WERI-Rb-1 (cell line): ENCODE results near the gene GLRX5.

Source experiments
- DNase-seq: peaks from one replicate; pipeline ENCODE4 v3.0.0-alpha.2; 2020
- H3K27ac ChIP-seq: fragments of 250-450 bp; sonication (Bioruptor Pico); 2 replicates; pipeline ENCODE4 v1.5.1; 2020; ENCODE audit warnings: mild to moderate bottlenecking, moderate library complexity
- H3K27me3 ChIP-seq: fragments of 250-450 bp; sonication (Bioruptor Pico); 2 replicates; pipeline ENCODE4 v1.5.1; 2021; ENCODE audit warnings: mild to moderate bottlenecking, low read depth, moderate library complexity; ENCODE audit not compliant: insufficient read depth, severe bottlenecking
- H3K36me3 ChIP-seq: fragments of 250-450 bp; sonication (Bioruptor Pico); 2 replicates; pipeline ENCODE4 v1.5.1; 2020; ENCODE audit warnings: mild to moderate bottlenecking, moderate library complexity
- H3K4me3 ChIP-seq: 2 replicates; pipeline ENCODE4 v1.5.1; 2011; ENCODE audit warnings: low read depth, mild to moderate bottlenecking, control low read depth, low read length
- H3K9me3 ChIP-seq: fragments of 250-450 bp; sonication (Bioruptor Pico); 2 replicates; pipeline ENCODE4 v1.5.1; 2021; ENCODE audit warnings: mild to moderate bottlenecking, moderate library complexity; ENCODE audit not compliant: severe bottlenecking
- TF ChIP-seq, protein P1 (sequence below): IDR thresholded peaks from 2 replicates; pipeline ENCODE4 v1.5.1; 2011; ENCODE audit warnings: low read depth, mild to moderate bottlenecking, control low read depth, inconsistent platforms, low read length

The GLRX5 gene

DNA sequence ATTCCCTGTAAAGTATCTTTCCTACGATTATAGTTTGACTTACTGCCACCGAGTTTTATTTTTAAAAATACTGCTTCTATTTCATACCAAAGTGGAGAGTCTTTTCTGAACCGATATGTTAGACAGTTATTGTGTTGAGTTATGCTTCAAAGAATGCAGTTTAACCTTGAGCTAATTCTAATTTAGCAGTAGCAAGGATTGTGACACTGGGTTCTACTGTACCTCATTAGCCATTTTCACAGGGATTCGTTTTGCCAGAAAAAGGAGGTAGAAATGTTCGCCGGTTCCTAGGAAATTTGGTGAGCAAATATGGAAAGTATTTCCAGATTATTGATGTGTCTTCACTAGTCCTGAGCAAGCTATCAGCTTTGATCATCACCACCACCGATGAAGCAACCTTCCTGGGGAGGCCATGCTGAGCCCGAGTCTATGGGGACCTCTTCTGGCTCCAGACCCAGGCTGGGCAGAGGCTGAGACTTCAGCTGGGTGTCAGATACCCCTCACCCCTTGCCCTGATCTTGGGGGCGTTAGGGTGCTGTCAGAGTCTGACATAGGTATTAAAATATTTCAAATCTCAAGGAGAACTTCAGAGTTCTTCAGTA, 13.6 kb downstream of the GLRX5 start:
- no peaks in the 10 kb centered on the region for H3K27me3 ChIP-seq
- no peak overlapping the region for H3K27ac ChIP-seq
- DNase-seq, result no peak
- peaks cover 7% of the 10 kb centered on the region for H3K36me3 ChIP-seq
- no peaks in the 10 kb centered on the region for H3K9me3 ChIP-seq
- TF ChIP-seq, protein P1, sequence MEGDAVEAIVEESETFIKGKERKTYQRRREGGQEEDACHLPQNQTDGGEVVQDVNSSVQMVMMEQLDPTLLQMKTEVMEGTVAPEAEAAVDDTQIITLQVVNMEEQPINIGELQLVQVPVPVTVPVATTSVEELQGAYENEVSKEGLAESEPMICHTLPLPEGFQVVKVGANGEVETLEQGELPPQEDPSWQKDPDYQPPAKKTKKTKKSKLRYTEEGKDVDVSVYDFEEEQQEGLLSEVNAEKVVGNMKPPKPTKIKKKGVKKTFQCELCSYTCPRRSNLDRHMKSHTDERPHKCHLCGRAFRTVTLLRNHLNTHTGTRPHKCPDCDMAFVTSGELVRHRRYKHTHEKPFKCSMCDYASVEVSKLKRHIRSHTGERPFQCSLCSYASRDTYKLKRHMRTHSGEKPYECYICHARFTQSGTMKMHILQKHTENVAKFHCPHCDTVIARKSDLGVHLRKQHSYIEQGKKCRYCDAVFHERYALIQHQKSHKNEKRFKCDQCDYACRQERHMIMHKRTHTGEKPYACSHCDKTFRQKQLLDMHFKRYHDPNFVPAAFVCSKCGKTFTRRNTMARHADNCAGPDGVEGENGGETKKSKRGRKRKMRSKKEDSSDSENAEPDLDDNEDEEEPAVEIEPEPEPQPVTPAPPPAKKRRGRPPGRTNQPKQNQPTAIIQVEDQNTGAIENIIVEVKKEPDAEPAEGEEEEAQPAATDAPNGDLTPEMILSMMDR, result no peak
- H3K4me3 ChIP-seq, result no peak overlapping the region

DNA sequence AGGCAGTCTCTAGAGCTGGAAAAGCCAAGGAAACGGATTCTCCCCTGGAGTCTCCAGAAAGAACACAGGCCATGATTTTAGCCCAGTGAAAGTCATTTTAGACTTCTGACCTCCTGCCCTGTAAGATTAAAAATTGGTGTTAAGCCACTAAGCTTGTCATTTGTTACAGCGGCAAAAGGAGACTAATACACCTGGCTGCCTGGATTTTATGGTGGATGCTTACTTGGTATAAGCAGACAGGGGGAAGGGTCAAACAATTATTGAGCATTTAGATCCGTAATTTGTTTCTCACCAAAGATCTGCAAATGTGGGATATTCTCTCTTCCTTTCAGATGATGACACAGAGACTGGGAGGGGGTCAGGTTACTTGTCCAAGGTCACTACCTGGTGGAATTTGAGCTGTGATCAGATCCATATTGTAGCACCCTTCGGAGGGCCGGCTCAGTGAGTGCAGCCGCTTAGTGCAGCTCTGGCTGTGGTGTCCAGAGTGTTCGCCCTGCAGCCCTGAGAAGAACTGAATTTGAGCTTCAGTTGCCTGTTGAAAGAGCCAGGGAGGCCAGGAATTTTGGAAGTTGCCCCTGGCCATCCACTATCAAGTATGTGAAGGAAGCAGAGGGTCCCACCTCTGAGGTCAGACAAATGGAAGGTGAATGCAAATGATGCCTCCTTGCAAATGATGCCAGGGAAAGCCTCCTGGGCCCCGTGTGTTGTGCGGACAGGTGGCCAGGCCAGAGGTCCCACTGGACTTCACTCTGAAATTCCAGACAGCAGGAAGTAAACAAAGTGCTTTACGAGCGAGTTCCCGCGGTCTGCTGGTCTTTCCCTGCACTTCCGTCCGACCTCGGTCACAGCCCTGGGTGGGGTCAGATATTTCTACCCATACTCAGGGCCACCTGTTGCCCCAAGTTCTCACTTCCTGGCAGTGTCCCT, 15.1 kb downstream of the GLRX5 start:
- Histone ChIP-seq H3K9me3 (no peaks in the 10 kb centered on the region), H3K27ac (no peak overlapping the region), H3K4me3 (no peak overlapping the region), H3K27me3 (no peaks in the 10 kb centered on the region), H3K36me3 (no peaks in the 10 kb centered on the region; the same call in 1 of the 2 replicates)
- no peak for DNase-seq
- TF ChIP-seq, protein P1, result no peak

DNA sequence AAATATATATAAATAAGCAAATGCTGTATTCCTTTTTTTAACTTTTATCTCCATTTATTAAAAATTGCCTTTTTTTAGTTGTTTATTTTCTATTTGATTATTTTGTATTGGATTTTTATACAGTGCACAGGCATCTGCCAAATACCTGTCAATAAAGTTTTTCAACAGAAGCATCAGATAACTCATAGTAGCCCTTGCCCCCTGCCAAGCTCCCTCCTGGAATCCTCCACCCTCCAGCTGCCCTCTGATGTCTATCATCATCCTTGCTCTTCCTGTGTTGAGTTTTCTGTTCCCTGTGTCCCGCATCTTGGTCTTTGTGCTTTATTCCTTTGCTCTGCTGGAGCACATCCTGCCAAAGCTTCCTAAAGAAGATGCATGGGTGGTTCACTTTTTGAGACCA, 16.6 kb downstream of the GLRX5 start:
- H3K4me3 ChIP-seq, result no peak overlapping the region
- H3K27ac ChIP-seq, result no peak overlapping the region
- no peaks in the 10 kb centered on the region; the same call in 1 of the 2 replicates for H3K36me3 ChIP-seq
- no peaks in the 10 kb centered on the region for H3K27me3 ChIP-seq
- TF ChIP-seq, protein P1, result no peak
- no peak for DNase-seq
- no peaks in the 10 kb centered on the region for H3K9me3 ChIP-seq

DNA sequence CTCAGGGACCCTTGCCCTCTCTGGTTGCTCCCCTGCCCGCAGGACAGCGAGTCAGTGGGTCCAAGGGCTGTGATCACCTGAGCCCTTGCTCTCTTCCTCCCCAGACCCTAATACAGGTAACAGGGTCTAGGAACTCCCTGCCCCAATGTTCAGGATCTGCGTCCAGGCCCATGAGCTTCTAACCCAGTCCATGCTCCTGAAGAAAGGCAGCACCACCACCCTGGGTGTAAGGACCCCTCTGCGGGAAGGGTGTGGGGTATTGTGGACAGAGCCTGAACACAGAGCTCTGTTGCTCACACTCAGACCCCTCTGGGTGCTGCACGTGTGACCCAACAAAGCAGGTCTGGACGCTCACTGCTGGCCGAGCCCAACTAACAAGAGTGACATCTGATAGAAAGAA, 18.3 kb downstream of the GLRX5 start:
- no peak overlapping the region for H3K4me3 ChIP-seq
- H3K27ac ChIP-seq, result no peak overlapping the region
- no peak for DNase-seq
- H3K9me3 ChIP-seq, result no peaks in the 10 kb centered on the region
- H3K27me3 ChIP-seq, result no peaks in the 10 kb centered on the region
- TF ChIP-seq, protein P1, result no peak
- H3K36me3 ChIP-seq, result no peaks in the 10 kb centered on the region; the same call in 1 of the 2 replicates

DNA sequence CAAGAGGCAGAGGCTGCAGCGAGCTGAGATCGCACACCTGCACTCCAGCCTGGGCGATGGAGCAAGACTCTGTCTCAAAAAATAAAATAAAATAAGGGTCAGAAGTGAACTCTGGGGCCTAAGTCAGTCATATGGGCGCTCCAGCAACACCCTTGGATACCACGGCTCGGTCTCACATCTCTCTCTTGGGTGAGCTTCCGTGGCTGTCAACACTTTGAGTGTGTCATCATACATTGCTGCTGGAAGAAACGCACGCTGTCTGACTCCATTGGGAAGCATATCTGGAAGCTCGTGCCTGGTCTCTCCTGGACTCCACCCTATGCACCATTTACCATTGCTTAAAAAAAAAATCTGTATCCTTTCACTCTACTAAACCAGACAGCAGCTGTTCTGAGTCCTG, 20.2 kb downstream of the GLRX5 start:
- H3K9me3 ChIP-seq, result no peaks in the 10 kb centered on the region
- no peak overlapping the region for H3K4me3 ChIP-seq
- DNase-seq, result no peak

More for the DNA sequence above, 20.2 kb downstream of the GLRX5 start:
- TF ChIP-seq, protein P1, result no peak
- H3K27me3 ChIP-seq, result no peaks in the 10 kb centered on the region
- no peak overlapping the region for H3K27ac ChIP-seq
- no peaks in the 10 kb centered on the region for H3K36me3 ChIP-seq
